DND-41 (cell line): ENCODE data around the gene CEL.
"Not testable (repeated sequence)": the region's sequence is repeated elsewhere in the genome, so short reads cannot be mapped to it uniquely, and the experiment has no call there.

ENCODE experiments used
- ATAC-seq: fragments of 200-7000 bp; cut with Tn5 transposase; 3 replicates; pipeline ENCODE4 v1.9.1; 2021; ENCODE audit warnings: low read depth; ENCODE audit not compliant: insufficient read depth
- DNase-seq: peaks from one replicate; pipeline ENCODE4 v3.0.0-alpha.2; 2020
- H2AFZ ChIP-seq: 2 replicates; pipeline ENCODE4 v1.6.0; 2012; ENCODE audit warnings: low read depth, low read length
- H3K27ac ChIP-seq: 2 replicates; pipeline ENCODE4 v1.5.1; 2012; ENCODE audit warnings: low read length, inconsistent platforms
- H3K27me3 ChIP-seq: fragments of 200-600 bp; sonication (generic); 2 replicates; pipeline ENCODE4 v1.6.0; 2012; ENCODE audit warnings: low read length, mild to moderate bottlenecking, inconsistent platforms; ENCODE audit not compliant: insufficient read depth, poor library complexity
- H3K36me3 ChIP-seq: 2 replicates; pipeline ENCODE4 v1.5.1; 2012; ENCODE audit warnings: low read length, inconsistent platforms; ENCODE audit not compliant: insufficient read depth
- H3K4me1 ChIP-seq: 2 replicates; pipeline ENCODE4 v1.5.1; 2012; ENCODE audit warnings: mild to moderate bottlenecking, low read length; ENCODE audit not compliant: insufficient read depth
- H3K4me2 ChIP-seq: 2 replicates; pipeline ENCODE4 v1.6.0; 2012; ENCODE audit warnings: mild to moderate bottlenecking, moderate library complexity, low read length, inconsistent platforms; ENCODE audit not compliant: insufficient read depth
- H3K4me3 ChIP-seq, 2 experiments: fragments of 200-600 bp in 1 of 2; shearing (Covaris generic) in 1 of 2; 2 replicates each; pipeline ENCODE4 v1.5.1; 2012 to 2016; ENCODE audit warnings: inconsistent platforms in 2 of 2, low read length in 2 of 2, mild to moderate bottlenecking in 2 of 2, low read depth in 1 of 2, moderate library complexity in 1 of 2
- H3K79me2 ChIP-seq: 2 replicates; pipeline ENCODE4 v1.6.0; 2012; ENCODE audit warnings: low read length, inconsistent platforms; ENCODE audit not compliant: insufficient read depth
- H3K9ac ChIP-seq: 2 replicates; pipeline ENCODE4 v1.6.0; 2012; ENCODE audit warnings: low read depth, mild to moderate bottlenecking, inconsistent platforms, low read length, moderate library complexity
- H3K9me3 ChIP-seq: 2 replicates; pipeline ENCODE4 v1.5.1; 2012; ENCODE audit warnings: low read length, moderate library complexity, mild to moderate bottlenecking, inconsistent platforms; ENCODE audit not compliant: insufficient read depth, severe bottlenecking
- H4K20me1 ChIP-seq: 2 replicates; pipeline ENCODE4 v1.6.0; 2012; ENCODE audit warnings: low read length; ENCODE audit not compliant: insufficient read depth
- EZH2 ChIP-seq: IDR thresholded peaks from 3 replicates; pipeline ENCODE4 v1.6.1; 2012; ENCODE audit warnings: borderline replicate concordance, low read depth, mild to moderate bottlenecking, moderate library complexity, low read length, inconsistent platforms; ENCODE audit not compliant: severe bottlenecking
- TF ChIP-seq, protein P1 (sequence below): IDR thresholded peaks from 2 replicates; pipeline ENCODE4 v1.5.1; 2012; ENCODE audit warnings: borderline replicate concordance, low read length, moderate library complexity, mild to moderate bottlenecking; ENCODE audit not compliant: poor library complexity, severe bottlenecking; ENCODE audit errors: extremely low read depth

The CEL gene

DNA sequence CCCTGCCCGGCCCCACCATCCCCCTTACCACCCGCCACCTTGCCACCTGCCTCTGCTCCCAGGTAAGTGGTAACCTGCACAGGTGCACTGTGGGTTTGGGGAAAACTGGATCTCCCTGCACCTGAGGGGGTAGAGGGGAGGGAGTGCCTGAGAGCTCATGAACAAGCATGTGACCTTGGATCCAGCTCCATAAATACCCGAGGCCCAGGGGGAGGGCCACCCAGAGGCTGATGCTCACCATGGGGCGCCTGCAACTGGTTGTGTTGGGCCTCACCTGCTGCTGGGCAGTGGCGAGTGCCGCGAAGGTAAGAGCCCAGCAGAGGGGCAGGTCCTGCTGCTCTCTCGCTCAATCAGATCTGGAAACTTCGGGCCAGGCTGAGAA lies at the start of gene CEL:
Gene CEL, plus strand, starts transcription at position 218 of the 382 bp plus-strand sequence. Its CDS starts 22 bp downstream, at position 240.
- H3K27ac ChIP-seq, ATAC-seq: not testable (repeated sequence)

DNA sequence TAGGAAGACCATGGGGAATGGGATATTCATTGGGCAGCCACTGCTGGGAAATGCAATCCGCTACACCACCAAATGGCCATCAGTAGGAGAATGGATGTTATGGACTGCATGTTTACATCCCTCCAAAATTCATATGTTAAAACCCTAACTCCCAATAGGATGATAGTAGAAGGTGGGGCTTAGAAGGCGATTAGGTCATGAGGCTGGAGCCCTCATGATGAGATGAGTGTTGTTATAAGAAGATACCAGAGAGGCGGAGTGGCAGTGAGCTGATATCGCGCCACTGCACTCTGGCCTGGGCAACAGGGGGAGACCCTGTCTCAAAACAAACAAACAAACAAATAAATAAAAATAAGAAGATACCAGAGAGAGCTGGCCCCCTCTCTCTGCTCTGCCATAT lies 47.1 kb upstream of the CEL start:
- Histone ChIP-seq H3K27ac (no peak overlapping the region), H3K27me3 (no peaks in the 10 kb centered on the region), H3K4me3 (no peak overlapping the region), H2AFZ (no peak overlapping the region), H3K9ac (no peak overlapping the region), H3K4me2 (no peak overlapping the region), H3K4me1 (no peaks in the 10 kb centered on the region), H3K36me3 (no peaks in the 10 kb centered on the region), H3K79me2 (no peaks in the 10 kb centered on the region), H4K20me1 (no peaks in the 10 kb centered on the region), H3K9me3 (no peaks in the 10 kb centered on the region)
- TF ChIP-seq, protein P1, sequence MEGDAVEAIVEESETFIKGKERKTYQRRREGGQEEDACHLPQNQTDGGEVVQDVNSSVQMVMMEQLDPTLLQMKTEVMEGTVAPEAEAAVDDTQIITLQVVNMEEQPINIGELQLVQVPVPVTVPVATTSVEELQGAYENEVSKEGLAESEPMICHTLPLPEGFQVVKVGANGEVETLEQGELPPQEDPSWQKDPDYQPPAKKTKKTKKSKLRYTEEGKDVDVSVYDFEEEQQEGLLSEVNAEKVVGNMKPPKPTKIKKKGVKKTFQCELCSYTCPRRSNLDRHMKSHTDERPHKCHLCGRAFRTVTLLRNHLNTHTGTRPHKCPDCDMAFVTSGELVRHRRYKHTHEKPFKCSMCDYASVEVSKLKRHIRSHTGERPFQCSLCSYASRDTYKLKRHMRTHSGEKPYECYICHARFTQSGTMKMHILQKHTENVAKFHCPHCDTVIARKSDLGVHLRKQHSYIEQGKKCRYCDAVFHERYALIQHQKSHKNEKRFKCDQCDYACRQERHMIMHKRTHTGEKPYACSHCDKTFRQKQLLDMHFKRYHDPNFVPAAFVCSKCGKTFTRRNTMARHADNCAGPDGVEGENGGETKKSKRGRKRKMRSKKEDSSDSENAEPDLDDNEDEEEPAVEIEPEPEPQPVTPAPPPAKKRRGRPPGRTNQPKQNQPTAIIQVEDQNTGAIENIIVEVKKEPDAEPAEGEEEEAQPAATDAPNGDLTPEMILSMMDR = no peak
- TF ChIP-seq EZH2 = no peak
- no peak for DNase-seq
- no peak for ATAC-seq

More for the DNA sequence above, at the start of gene CEL:
- H3K36me3 ChIP-seq = peaks cover 14% of the 10 kb centered on the region
- not testable (repeated sequence) for DNase-seq, H3K79me2 ChIP-seq, H3K4me1 ChIP-seq, H2AFZ ChIP-seq, H4K20me1 ChIP-seq, H3K27me3 ChIP-seq, H3K4me2 ChIP-seq, H3K9me3 ChIP-seq, H3K9ac ChIP-seq, H3K4me3 ChIP-seq

DNA sequence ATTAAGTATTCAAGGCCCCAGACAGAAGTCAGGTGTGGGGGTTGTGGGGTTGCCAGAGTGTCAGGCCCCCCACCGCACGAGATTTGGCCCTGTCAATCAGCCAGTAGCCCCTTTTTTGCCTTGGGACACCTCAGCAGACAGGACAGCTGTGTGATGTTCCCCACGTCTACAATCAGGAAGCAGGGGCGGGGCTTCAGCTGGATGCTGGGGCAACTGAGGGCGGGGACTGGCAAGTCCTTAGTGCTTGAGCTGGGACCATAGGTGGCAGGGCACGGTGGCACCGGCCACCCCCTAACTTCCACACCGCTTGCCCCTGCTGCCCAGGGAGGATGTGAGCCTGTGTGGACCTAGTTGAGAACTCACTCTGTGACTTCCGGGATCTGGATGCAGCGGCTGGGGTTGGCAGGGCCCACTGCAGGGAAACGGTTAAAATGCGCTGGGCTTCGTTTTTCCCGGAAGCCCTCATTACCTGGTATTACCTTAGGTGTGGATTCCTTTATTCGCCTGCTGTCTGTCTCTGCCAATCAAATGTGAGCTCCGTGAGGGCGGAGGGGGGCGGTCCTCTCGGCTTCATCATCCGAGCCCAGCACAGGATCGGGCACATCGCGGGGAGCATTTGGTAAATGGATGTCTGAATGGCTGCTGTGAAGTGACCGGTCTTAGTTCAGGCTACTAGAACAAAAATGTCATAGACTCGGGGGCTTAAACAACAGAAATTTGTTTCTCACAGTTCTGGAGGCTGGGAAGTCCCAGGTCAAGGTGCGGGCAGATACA lies 38.5 kb upstream of the CEL start:
- Histone ChIP-seq H2AFZ (peak overlapping the region; percentile 64), H3K4me3 (no peak overlapping the region), H3K9ac (no peak overlapping the region), H3K27me3 (no peaks in the 10 kb centered on the region), H3K9me3 (no peaks in the 10 kb centered on the region), H3K4me2 (peak overlapping the region; percentile 36), H3K36me3 (no peaks in the 10 kb centered on the region), H3K4me1 (peaks cover 15% of the 10 kb centered on the region), H3K79me2 (no peaks in the 10 kb centered on the region), H3K27ac (no peak overlapping the region), H4K20me1 (no peaks in the 10 kb centered on the region)
- ATAC-seq (peak; percentile 71), DNase-seq (peak; percentile 70)
- TF ChIP-seq, protein P1 = no peak
- no peak for TF ChIP-seq EZH2

DNA sequence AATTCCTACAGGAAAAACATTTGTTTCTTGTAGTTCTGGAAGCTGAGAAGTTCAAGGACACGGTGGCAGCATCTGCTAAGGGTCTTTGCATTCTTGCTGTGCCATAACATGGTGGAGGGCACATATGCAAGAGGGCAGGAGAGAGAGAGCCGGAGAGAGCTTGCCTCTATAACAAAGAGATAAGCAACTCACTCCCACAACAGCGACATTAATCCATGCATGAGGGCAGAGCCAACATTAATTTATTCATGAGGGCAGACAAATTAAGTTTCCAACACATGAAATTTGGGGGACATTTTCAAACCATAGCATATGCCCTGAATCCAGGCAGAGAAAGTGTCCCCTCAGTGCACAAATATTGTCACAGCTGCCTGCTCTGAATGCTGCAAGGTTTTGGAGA lies 35.4 kb upstream of the CEL start:
- H4K20me1 ChIP-seq = no peaks in the 10 kb centered on the region
- TF ChIP-seq, protein P1 = no peak
- no peak for TF ChIP-seq EZH2
- no peaks in the 10 kb centered on the region; the same call in 1 of the 2 replicates for H3K36me3 ChIP-seq
- no peak overlapping the region for H2AFZ ChIP-seq
- H3K27ac ChIP-seq = no peak overlapping the region
- no peaks in the 10 kb centered on the region for H3K9me3 ChIP-seq
- no peaks in the 10 kb centered on the region for H3K27me3 ChIP-seq
- no peak for DNase-seq
- no peak overlapping the region for H3K4me3 ChIP-seq
- H3K79me2 ChIP-seq = peaks cover 15% of the 10 kb centered on the region
- no peak overlapping the region for H3K9ac ChIP-seq
- no peak for ATAC-seq
- no peak overlapping the region for H3K4me2 ChIP-seq
- H3K4me1 ChIP-seq = peaks cover 26% of the 10 kb centered on the region
